ENCODE results near the gene TAX1BP3.

Gene TAX1BP3

GRCh38 chr17:3622977-3623594 lies 45.3 kb downstream of the TAX1BP3 start:
- DNase-seq = no peak

GRCh38 chr17:3621146-3621720 lies 47.1 kb downstream of the TAX1BP3 start:
- no peak for DNase-seq

GRCh38 chr17:3615160-3615870 lies 53.1 kb downstream of the TAX1BP3 start:
- no peak for DNase-seq

GRCh38 chr17:3613124-3613523 lies 55.3 kb downstream of the TAX1BP3 start:
- no peak for DNase-seq

Measured in eye (tissue), 1 donor.